ENCODE measurements around the gene NR4A1. TPM values are rescaled to one million over a fixed set of nuclear protein-coding genes. Genes with fewer than 3 reads are reported as not detected.
A peak's percentile ranks its signal among the peaks of the same experiment; 100 is the strongest.

The NR4A1 gene
- total and polyA plus RNA-seq, 2 of the 13 experiments (the other 11 are each of a cell fraction or from before 2014, with no cell fraction given): 5.7 to 15.2 TPM

- no peak overlapping the region for H2AFZ ChIP-seq (ENCODE audit: low read length)
- no peaks in the 10 kb centered on the region for H3K79me2 ChIP-seq (ENCODE audit: insufficient read depth, low read length)
- FAIRE-seq (no peak), DNase-seq (ENCODE audit: low spot score) (no peak), ATAC-seq (no peak)
- no peaks in the 10 kb centered on the region for H3K9me3 ChIP-seq (ENCODE audit: low read length)
- H3K4me3 ChIP-seq (replicated peaks in 1 of 3; ENCODE audit: insufficient read depth in 1 of 3, low read depth in 2 of 3, low read length in 3 of 3): no peak overlapping the region
- CTCF ChIA-PET (ENCODE audit: low intra/inter-chr PET ratio, low total read pairs): no interaction called here
- H4K20me1 ChIP-seq (ENCODE audit: insufficient read depth, low read length): no peaks in the 10 kb centered on the region
- H3K27me3 ChIP-seq (ENCODE audit: control insufficient read depth in 1 of 2, insufficient read depth in 2 of 2, low read length in 2 of 2): no peaks in the 10 kb centered on the region
- POLR2A ChIA-PET: interaction anchor here (5.3 kb wide), 1 partner anchor 7 kb away, joined by 58 read pairs; the partner anchor contains the start of gene NR4A1
- H3K4me2 ChIP-seq (ENCODE audit: low read depth, low read length): no peak overlapping the region
- H3K36me3 ChIP-seq (replicated peaks in 1 of 2; ENCODE audit: control insufficient read depth in 1 of 2, insufficient read depth in 2 of 2, low read length in 2 of 2): peaks cover 9 to 38% of the 10 kb centered on the region in 2 experiments
- no peak overlapping the region for H3K9ac ChIP-seq (ENCODE audit: insufficient read depth, low read depth, low read length)
- peaks cover 37% of the 10 kb centered on the region for H3K4me1 ChIP-seq (ENCODE audit: insufficient read depth, low read length)
- in situ Hi-C loops (cut with HindIII; ENCODE audit: extremely low pct_ligation_motif_present, low pct_unique_long_range_greater_than_20kb) (no loop called here), intact Hi-C loops (cut with micrococcal nuclease; ENCODE audit: unreplicated experiment) (no loop called here)
- 87% methylated on average over 22 of the region's 25 CpGs for WGBS (ENCODE audit: low lambda C conversion rate)
- TF ChIP-seq RBFOX2 (IDR thresholded peaks at IDR 0.05; ENCODE audit: low read depth, low read length) (peak; percentile 21; the same call in 1 of the 2 replicates), ZKSCAN8 (CRISPR knock-in tag; IDR thresholded peaks at IDR 0.05; ENCODE audit: borderline replicate concordance) (no peak), SNAI1 (CRISPR knock-in tag; IDR thresholded peaks at IDR 0.05; ENCODE audit: borderline replicate concordance) (no peak), TFDP1 (CRISPR knock-in tag; IDR thresholded peaks at IDR 0.05; ENCODE audit: borderline replicate concordance) (no peak)
- no peak overlapping the region for H3K27ac ChIP-seq (ENCODE audit: extremely low read length, insufficient read depth, low read length)
- no TSS peak for BruUV-seq (replicated peaks)
These were observed 7.6 kb downstream of the NR4A1 start for GRCh38 chr12:52058631-52059361.

All from HepG2 (cell line).